HEK293 (cell line): ENCODE results near the gene FXYD5.
A peak's percentile ranks its signal among the peaks of the same experiment; 100 is the strongest.

Source experiments
- AEBP2 ChIP-seq: fragments of 450-650 bp; formaldehyde crosslinking; IDR thresholded peaks from 2 replicates; pipeline ENCODE4 v1.5.1; 2016; ENCODE audit warnings: missing biosample characterization, missing genetic modification characterization, borderline replicate concordance
- ATF2 ChIP-seq: fragments of 450-650 bp; formaldehyde crosslinking; IDR thresholded peaks from 2 replicates; pipeline ENCODE4 v1.5.1; 2016; ENCODE audit warnings: missing biosample characterization, missing genetic modification characterization, low read depth
- BCL11A ChIP-seq: fragments of 450-650 bp; formaldehyde crosslinking; IDR thresholded peaks from 2 replicates; pipeline ENCODE4 v1.5.1; 2016; ENCODE audit warnings: low read depth, missing biosample characterization, missing genetic modification characterization
- BCL11B ChIP-seq: fragments of 450-650 bp; formaldehyde crosslinking; IDR thresholded peaks from 2 replicates; pipeline ENCODE4 v1.5.1; 2016; ENCODE audit warnings: low read depth, missing biosample characterization, missing genetic modification characterization
- GLIS1 ChIP-seq: fragments of 450-650 bp; formaldehyde crosslinking; IDR thresholded peaks from 2 replicates; pipeline ENCODE4 v1.5.1; 2016; ENCODE audit warnings: missing biosample characterization, missing genetic modification characterization
- SETDB1 ChIP-seq: IDR thresholded peaks from one replicate; pipeline ENCODE4 v1.6.1; 2017; ENCODE audit warnings: mild to moderate bottlenecking, low read length, moderate library complexity, mixed read lengths; ENCODE audit not compliant: insufficient read length
- YY2 ChIP-seq: fragments of 450-650 bp; formaldehyde crosslinking; IDR thresholded peaks from 2 replicates; pipeline ENCODE4 v1.5.1; 2016; ENCODE audit warnings: missing biosample characterization, missing genetic modification characterization
- ZBTB8A ChIP-seq: fragments of 450-650 bp; formaldehyde crosslinking; IDR thresholded peaks from 2 replicates; pipeline ENCODE4 v1.5.1; 2016; ENCODE audit warnings: missing biosample characterization, missing genetic modification characterization
- ZFP69B ChIP-seq: fragments of 450-650 bp; formaldehyde crosslinking; IDR thresholded peaks from 2 replicates; pipeline ENCODE4 v1.5.1; 2016; ENCODE audit warnings: missing biosample characterization, missing genetic modification characterization
- ZNF10 ChIP-seq: fragments of 450-650 bp; formaldehyde crosslinking; IDR thresholded peaks from 2 replicates; pipeline ENCODE4 v1.5.1; 2017; ENCODE audit warnings: missing biosample characterization, missing genetic modification characterization
- ZNF16 ChIP-seq: fragments of 450-650 bp; formaldehyde crosslinking; IDR thresholded peaks from 2 replicates; pipeline ENCODE4 v1.5.1; 2016; ENCODE audit warnings: low read depth, missing biosample characterization, missing genetic modification characterization
- ZNF211 ChIP-seq: fragments of 450-650 bp; formaldehyde crosslinking; IDR thresholded peaks from 2 replicates; pipeline ENCODE4 v1.5.1; 2016; ENCODE audit warnings: low read depth, missing biosample characterization, missing genetic modification characterization
- ZNF394 ChIP-seq: fragments of 450-650 bp; formaldehyde crosslinking; IDR thresholded peaks from 2 replicates; pipeline ENCODE4 v1.5.1; 2016; ENCODE audit warnings: missing biosample characterization, missing genetic modification characterization, mild to moderate bottlenecking, moderate library complexity, borderline replicate concordance
- ZNF423 ChIP-seq: fragments of 450-650 bp; formaldehyde crosslinking; IDR thresholded peaks from 2 replicates; pipeline ENCODE4 v1.5.1; 2016; ENCODE audit warnings: missing biosample characterization, missing genetic modification characterization
- ZNF473 ChIP-seq: fragments of 450-650 bp; formaldehyde crosslinking; IDR thresholded peaks from 2 replicates; pipeline ENCODE4 v1.5.1; 2017; ENCODE audit warnings: missing biosample characterization, missing genetic modification characterization
- ZNF529 ChIP-seq: fragments of 450-650 bp; formaldehyde crosslinking; IDR thresholded peaks from 2 replicates; pipeline ENCODE4 v1.5.1; 2017; ENCODE audit warnings: missing genetic modification characterization, missing biosample characterization; ENCODE audit not compliant: insufficient replicate concordance
- ZNF555 ChIP-seq: fragments of 450-650 bp; formaldehyde crosslinking; conservative IDR thresholded peaks from 2 replicates; pipeline ENCODE4 v1.5.1; 2017; ENCODE audit warnings: missing biosample characterization, mild to moderate bottlenecking, missing genetic modification characterization, inconsistent platforms
- ZNF624 ChIP-seq: fragments of 450-650 bp; formaldehyde crosslinking; IDR thresholded peaks from 2 replicates; pipeline ENCODE4 v1.5.1; 2017; ENCODE audit warnings: missing biosample characterization, missing genetic modification characterization
- ZNF629 ChIP-seq: fragments of 450-650 bp; formaldehyde crosslinking; IDR thresholded peaks from 2 replicates; pipeline ENCODE4 v1.5.1; 2017; ENCODE audit warnings: missing biosample characterization, missing genetic modification characterization
- ZNF664 ChIP-seq: fragments of 450-650 bp; formaldehyde crosslinking; IDR thresholded peaks from 2 replicates; pipeline ENCODE4 v1.5.1; 2016; ENCODE audit warnings: missing biosample characterization, missing genetic modification characterization
- ZNF670 ChIP-seq: fragments of 450-650 bp; formaldehyde crosslinking; IDR thresholded peaks from 2 replicates; pipeline ENCODE4 v1.5.1; 2016; ENCODE audit warnings: missing biosample characterization, missing genetic modification characterization, low read depth
- TF ChIP-seq, protein P1 (sequence below): fragments of 450-650 bp; formaldehyde crosslinking; IDR thresholded peaks from 2 replicates; pipeline ENCODE4 v1.5.1; 2016; ENCODE audit warnings: missing biosample characterization, missing genetic modification characterization
- TF ChIP-seq, protein P2 (sequence below): fragments of 450-650 bp; formaldehyde crosslinking; IDR thresholded peaks from 2 replicates; pipeline ENCODE4 v1.5.1; 2016; ENCODE audit warnings: missing biosample characterization, missing genetic modification characterization
- TF ChIP-seq, protein P3 (sequence below): IDR thresholded peaks from 2 replicates; pipeline ENCODE4 v1.6.1; 2011; ENCODE audit warnings: mild to moderate bottlenecking, low read depth, low read length, borderline replicate concordance
- TF ChIP-seq, protein P4 (sequence below): fragments of 450-650 bp; formaldehyde crosslinking; IDR thresholded peaks from 2 replicates; pipeline ENCODE4 v1.5.1; 2016; ENCODE audit warnings: missing biosample characterization, missing genetic modification characterization
- TF ChIP-seq, protein P5 (sequence below): fragments of 450-650 bp; formaldehyde crosslinking; IDR thresholded peaks from 2 replicates; pipeline ENCODE4 v1.5.1; 2016; ENCODE audit warnings: missing biosample characterization, missing genetic modification characterization
- TF ChIP-seq, protein P6 (sequence below): fragments of 450-650 bp; formaldehyde crosslinking; IDR thresholded peaks from 2 replicates; pipeline ENCODE4 v1.5.1; 2016; ENCODE audit warnings: missing biosample characterization, missing genetic modification characterization

Gene FXYD5

DNA sequence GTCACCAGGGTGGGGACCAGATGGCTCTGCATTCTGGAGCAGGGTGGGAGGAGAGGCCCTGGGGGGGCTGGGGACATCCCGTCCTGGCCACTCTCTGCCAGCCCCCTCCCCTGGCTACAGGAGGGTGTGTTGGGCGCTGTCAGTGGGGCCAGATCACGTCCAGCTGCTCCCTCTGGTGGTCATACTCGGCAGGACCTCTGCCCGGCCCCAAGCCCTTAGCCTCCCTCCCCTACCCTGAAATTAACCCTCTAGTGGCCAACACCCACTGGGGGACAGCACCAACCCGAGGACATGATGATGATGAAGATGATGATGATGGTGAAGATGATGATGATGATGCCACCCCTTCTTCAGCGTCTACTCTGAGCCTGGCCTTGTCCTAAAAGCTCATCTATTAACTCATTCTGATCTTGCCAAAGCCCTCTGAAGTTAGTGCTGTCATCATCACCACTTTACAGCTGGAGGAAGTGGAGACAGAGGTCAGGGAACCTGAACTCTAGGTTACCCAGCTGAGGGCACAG, 19.1 kb upstream of the FXYD5 start (continued):
- no peak for TF ChIP-seq ZNF624 (tag by site-specific recombination)
- peak; percentile 81 for TF ChIP-seq ZNF629 (tag by site-specific recombination)
- TF ChIP-seq BCL11B (tag by site-specific recombination), result no peak
- TF ChIP-seq, protein P1, sequence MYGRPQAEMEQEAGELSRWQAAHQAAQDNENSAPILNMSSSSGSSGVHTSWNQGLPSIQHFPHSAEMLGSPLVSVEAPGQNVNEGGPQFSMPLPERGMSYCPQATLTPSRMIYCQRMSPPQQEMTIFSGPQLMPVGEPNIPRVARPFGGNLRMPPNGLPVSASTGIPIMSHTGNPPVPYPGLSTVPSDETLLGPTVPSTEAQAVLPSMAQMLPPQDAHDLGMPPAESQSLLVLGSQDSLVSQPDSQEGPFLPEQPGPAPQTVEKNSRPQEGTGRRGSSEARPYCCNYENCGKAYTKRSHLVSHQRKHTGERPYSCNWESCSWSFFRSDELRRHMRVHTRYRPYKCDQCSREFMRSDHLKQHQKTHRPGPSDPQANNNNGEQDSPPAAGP (tag by site-specific recombination), result peak; percentile 91; the same call in 1 of the 2 replicates
- 0 out of 2 replicates have a peak, but pooled peaks have one; percentile 27 for TF ChIP-seq ZNF423 (tag by site-specific recombination)
- no peak for TF ChIP-seq ZNF473 (tag by site-specific recombination)
- peak; percentile 86 for TF ChIP-seq ZBTB8A (tag by site-specific recombination)
- TF ChIP-seq, protein P2, sequence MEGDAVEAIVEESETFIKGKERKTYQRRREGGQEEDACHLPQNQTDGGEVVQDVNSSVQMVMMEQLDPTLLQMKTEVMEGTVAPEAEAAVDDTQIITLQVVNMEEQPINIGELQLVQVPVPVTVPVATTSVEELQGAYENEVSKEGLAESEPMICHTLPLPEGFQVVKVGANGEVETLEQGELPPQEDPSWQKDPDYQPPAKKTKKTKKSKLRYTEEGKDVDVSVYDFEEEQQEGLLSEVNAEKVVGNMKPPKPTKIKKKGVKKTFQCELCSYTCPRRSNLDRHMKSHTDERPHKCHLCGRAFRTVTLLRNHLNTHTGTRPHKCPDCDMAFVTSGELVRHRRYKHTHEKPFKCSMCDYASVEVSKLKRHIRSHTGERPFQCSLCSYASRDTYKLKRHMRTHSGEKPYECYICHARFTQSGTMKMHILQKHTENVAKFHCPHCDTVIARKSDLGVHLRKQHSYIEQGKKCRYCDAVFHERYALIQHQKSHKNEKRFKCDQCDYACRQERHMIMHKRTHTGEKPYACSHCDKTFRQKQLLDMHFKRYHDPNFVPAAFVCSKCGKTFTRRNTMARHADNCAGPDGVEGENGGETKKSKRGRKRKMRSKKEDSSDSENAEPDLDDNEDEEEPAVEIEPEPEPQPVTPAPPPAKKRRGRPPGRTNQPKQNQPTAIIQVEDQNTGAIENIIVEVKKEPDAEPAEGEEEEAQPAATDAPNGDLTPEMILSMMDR (tag by site-specific recombination), result peak; percentile 98
- TF ChIP-seq, protein P3, sequence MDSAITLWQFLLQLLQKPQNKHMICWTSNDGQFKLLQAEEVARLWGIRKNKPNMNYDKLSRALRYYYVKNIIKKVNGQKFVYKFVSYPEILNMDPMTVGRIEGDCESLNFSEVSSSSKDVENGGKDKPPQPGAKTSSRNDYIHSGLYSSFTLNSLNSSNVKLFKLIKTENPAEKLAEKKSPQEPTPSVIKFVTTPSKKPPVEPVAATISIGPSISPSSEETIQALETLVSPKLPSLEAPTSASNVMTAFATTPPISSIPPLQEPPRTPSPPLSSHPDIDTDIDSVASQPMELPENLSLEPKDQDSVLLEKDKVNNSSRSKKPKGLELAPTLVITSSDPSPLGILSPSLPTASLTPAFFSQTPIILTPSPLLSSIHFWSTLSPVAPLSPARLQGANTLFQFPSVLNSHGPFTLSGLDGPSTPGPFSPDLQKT, result no peak
- peak; percentile 26; the same call in 1 of the 2 replicates for TF ChIP-seq ATF2
- TF ChIP-seq ZNF529 (tag by site-specific recombination), result no peak
- TF ChIP-seq ZNF394, result peak; percentile 59; the same call in 1 of the 2 replicates
- TF ChIP-seq ZNF555 (tag by site-specific recombination), result no peak
- TF ChIP-seq SETDB1, result no peak
- TF ChIP-seq, protein P4, sequence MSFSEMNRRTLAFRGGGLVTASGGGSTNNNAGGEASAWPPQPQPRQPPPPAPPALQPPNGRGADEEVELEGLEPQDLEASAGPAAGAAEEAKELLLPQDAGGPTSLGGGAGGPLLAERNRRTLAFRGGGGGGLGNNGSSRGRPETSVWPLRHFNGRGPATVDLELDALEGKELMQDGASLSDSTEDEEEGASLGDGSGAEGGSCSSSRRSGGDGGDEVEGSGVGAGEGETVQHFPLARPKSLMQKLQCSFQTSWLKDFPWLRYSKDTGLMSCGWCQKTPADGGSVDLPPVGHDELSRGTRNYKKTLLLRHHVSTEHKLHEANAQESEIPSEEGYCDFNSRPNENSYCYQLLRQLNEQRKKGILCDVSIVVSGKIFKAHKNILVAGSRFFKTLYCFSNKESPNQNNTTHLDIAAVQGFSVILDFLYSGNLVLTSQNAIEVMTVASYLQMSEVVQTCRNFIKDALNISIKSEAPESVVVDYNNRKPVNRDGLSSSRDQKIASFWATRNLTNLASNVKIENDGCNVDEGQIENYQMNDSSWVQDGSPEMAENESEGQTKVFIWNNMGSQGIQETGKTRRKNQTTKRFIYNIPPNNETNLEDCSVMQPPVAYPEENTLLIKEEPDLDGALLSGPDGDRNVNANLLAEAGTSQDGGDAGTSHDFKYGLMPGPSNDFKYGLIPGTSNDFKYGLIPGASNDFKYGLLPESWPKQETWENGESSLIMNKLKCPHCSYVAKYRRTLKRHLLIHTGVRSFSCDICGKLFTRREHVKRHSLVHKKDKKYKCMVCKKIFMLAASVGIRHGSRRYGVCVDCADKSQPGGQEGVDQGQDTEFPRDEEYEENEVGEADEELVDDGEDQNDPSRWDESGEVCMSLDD, result peak; percentile 88
- TF ChIP-seq, protein P5, sequence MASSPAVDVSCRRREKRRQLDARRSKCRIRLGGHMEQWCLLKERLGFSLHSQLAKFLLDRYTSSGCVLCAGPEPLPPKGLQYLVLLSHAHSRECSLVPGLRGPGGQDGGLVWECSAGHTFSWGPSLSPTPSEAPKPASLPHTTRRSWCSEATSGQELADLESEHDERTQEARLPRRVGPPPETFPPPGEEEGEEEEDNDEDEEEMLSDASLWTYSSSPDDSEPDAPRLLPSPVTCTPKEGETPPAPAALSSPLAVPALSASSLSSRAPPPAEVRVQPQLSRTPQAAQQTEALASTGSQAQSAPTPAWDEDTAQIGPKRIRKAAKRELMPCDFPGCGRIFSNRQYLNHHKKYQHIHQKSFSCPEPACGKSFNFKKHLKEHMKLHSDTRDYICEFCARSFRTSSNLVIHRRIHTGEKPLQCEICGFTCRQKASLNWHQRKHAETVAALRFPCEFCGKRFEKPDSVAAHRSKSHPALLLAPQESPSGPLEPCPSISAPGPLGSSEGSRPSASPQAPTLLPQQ, result peak; percentile 93
- TF ChIP-seq ZNF10, result no peak; the same call in 1 of the 2 replicates
- TF ChIP-seq ZNF16 (tag by site-specific recombination), result no peak
- peak; percentile 95 for TF ChIP-seq ZFP69B
- TF ChIP-seq, protein P6, sequence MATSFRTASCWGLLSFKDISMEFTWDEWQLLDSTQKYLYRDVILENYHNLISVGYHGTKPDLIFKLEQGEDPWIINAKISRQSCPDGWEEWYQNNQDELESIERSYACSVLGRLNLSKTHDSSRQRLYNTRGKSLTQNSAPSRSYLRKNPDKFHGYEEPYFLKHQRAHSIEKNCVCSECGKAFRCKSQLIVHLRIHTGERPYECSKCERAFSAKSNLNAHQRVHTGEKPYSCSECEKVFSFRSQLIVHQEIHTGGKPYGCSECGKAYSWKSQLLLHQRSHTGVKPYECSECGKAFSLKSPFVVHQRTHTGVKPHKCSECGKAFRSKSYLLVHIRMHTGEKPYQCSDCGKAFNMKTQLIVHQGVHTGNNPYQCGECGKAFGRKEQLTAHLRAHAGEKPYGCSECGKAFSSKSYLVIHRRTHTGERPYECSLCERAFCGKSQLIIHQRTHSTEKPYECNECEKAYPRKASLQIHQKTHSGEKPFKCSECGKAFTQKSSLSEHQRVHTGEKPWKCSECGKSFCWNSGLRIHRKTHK (tag by site-specific recombination), result no peak
- TF ChIP-seq ZNF664 (tag by site-specific recombination), result no peak
- TF ChIP-seq BCL11A, result no peak
- 0 out of 2 replicates have a peak, but pooled peaks have one; percentile 14 for TF ChIP-seq AEBP2 (tag by site-specific recombination)
- TF ChIP-seq GLIS1 (tag by site-specific recombination), result peak; percentile 66
- no peak for TF ChIP-seq YY2 (tag by site-specific recombination)
- no peak for TF ChIP-seq ZNF211 (tag by site-specific recombination)
- no peak for TF ChIP-seq ZNF670 (tag by site-specific recombination)
